ENCODE results near the gene CLHC1. TPM values are rescaled to one million over a fixed set of nuclear protein-coding genes. Genes with fewer than 3 reads are reported as not detected.
"Not testable (repeated sequence)": the region's sequence is repeated elsewhere in the genome, so short reads cannot be mapped to it uniquely, and the experiment has no call there.

The CLHC1 gene
- total RNA-seq, 4 donors from 2014 or later = 3.4 to 15.0 (median 6.4) TPM

DNA sequence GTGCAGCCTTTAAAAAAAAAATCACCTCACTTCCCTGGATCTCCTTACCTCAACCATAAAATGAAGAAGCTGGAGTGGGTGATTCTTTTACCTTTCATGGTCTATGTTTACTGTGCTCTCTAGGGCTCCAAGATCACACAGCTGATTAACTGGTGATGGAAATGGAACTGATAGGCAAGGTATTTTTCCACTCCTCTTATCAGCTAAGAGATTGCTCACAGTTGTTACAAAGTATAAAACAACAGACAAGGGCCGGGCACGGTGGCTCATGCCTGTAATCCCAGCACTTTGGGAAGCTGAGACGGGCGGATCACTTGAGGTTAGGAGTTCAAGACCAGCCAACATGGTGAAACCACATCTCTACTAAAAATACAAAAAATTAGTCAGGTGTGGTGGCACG is 14.9 kb upstream of the CLHC1 start:
- H3K36me3 ChIP-seq = peaks cover 19 to 100% (median 77%) of the 10 kb centered on the region in 4 donors
- WGBS = 89% methylated on average over 5 of the region's 5 CpGs
- intact Hi-C loops (cut with DNase I) = no loop called here
- no peak for DNase-seq (ENCODE audit: extremely low spot score)
- H3K4me3 ChIP-seq = no peak overlapping the region
- H3K9me3 ChIP-seq = no peaks in the 10 kb centered on the region
- no peaks in the 10 kb centered on the region for H3K4me1 ChIP-seq
- H3K27ac ChIP-seq (replicated peaks in 1 of 4) = no peak overlapping the region
- TF ChIP-seq CTCF (IDR thresholded peaks at IDR 0.05) (no peak), EP300 (IDR thresholded peaks at IDR 0.05) (no peak), POLR2AphosphoS5 (IDR thresholded peaks at IDR 0.05) (no peak), POLR2A (IDR thresholded peaks at IDR 0.05; ENCODE audit: low read depth) (no peak)
- H3K27me3 ChIP-seq = no peaks in the 10 kb centered on the region

GRCh38 chr2:55245411-55245810 is 13.3 kb upstream of the CLHC1 start:
- H3K9me3 ChIP-seq = no peaks in the 10 kb centered on the region
- WGBS = 89% methylated on average over 5 of the region's 5 CpGs
- peaks cover 19 to 97% (median 74%) of the 10 kb centered on the region in 4 donors for H3K36me3 ChIP-seq
- H3K4me1 ChIP-seq = no peaks in the 10 kb centered on the region
- intact Hi-C loops (cut with DNase I) = no loop called here
- no peak overlapping the region for H3K4me3 ChIP-seq
- H3K27ac ChIP-seq (replicated peaks in 1 of 4) = no peak overlapping the region
- no peak for DNase-seq (ENCODE audit: extremely low spot score)
- TF ChIP-seq EP300 (IDR thresholded peaks at IDR 0.05) (no peak), POLR2AphosphoS5 (IDR thresholded peaks at IDR 0.05) (no peak), CTCF (IDR thresholded peaks at IDR 0.05) (no peak), POLR2A (IDR thresholded peaks at IDR 0.05; ENCODE audit: low read depth) (no peak)
- no peaks in the 10 kb centered on the region for H3K27me3 ChIP-seq

GRCh38 chr2:55242617-55243016 is 10.5 kb upstream of the CLHC1 start:
- Histone ChIP-seq H3K27ac (replicated peaks in 1 of 4) (no peak overlapping the region), H3K9me3 (no peaks in the 10 kb centered on the region), H3K4me1 (no peaks in the 10 kb centered on the region), H3K27me3 (no peaks in the 10 kb centered on the region), H3K36me3 (peaks cover 19 to 93% (median 78%) of the 10 kb centered on the region in 4 donors), H3K4me3 (no peak overlapping the region)
- intact Hi-C loops (cut with DNase I) = no loop called here
- WGBS = 79% methylated on average over 1 of the region's 1 CpG
- no peak for TF ChIP-seq POLR2AphosphoS5 (IDR thresholded peaks at IDR 0.05)
- no peak for TF ChIP-seq POLR2A (IDR thresholded peaks at IDR 0.05; ENCODE audit: low read depth)
- TF ChIP-seq EP300 (IDR thresholded peaks at IDR 0.05) = no peak
- TF ChIP-seq CTCF (IDR thresholded peaks at IDR 0.05) = no peak
- no peak for DNase-seq (ENCODE audit: extremely low spot score)

DNA sequence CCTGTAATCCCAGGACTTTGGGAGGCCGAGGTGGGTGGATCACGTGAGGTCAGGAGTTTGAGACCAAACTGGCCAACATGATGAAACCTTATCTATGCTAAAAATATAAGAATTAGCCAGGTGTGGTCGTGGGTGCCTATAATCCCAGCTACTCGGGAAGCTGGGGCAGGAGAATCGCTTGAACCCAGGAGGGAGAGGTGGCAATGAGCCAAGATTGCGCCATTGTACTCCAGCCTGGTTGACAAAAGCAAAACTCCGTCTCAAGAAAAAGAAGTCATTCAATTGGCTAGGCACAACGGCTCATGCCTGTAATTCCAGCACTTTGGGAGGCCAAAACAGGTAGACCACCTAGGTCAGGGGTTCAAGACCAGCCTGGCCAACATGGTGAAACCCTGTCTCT is 9.5 kb upstream of the CLHC1 start:
- H3K4me1 ChIP-seq; H3K4me3 ChIP-seq; DNase-seq (ENCODE audit: extremely low spot score); H3K27ac ChIP-seq (replicated peaks in 1 of 4); intact Hi-C loops (cut with DNase I); H3K9me3 ChIP-seq; H3K27me3 ChIP-seq: not testable (repeated sequence)
- WGBS = 94% methylated on average over 8 of the region's 8 CpGs
- H3K36me3 ChIP-seq = peaks cover 23 to 92% (median 73%) of the 10 kb centered on the region in 4 donors

GRCh38 chr2:55239656-55240222 is 7.6 kb upstream of the CLHC1 start:
- TF ChIP-seq EP300 (IDR thresholded peaks at IDR 0.05) (no peak), POLR2A (IDR thresholded peaks at IDR 0.05; ENCODE audit: low read depth) (no peak), POLR2AphosphoS5 (IDR thresholded peaks at IDR 0.05) (no peak)

More at GRCh38 chr2:55239656-55240222, 7.6 kb upstream of the CLHC1 start:
- H3K27ac ChIP-seq (replicated peaks in 1 of 4) = no peak overlapping the region
- H3K36me3 ChIP-seq = peaks cover 33 to 92% (median 75%) of the 10 kb centered on the region in 4 donors
- no peaks in the 10 kb centered on the region for H3K9me3 ChIP-seq
- H3K4me3 ChIP-seq = no peak overlapping the region
- no peaks in the 10 kb centered on the region for H3K27me3 ChIP-seq
- intact Hi-C loops (cut with DNase I) = no loop called here
- 56% methylated on average over 4 of the region's 4 CpGs for WGBS
- DNase-seq (ENCODE audit: extremely low spot score) = no peak
- peaks cover 1 to 10% (median 4%) of the 10 kb centered on the region in 4 donors for H3K4me1 ChIP-seq
